Esophagus muscularis mucosa (tissue), 4 donors: Measurements from ENCODE around the gene RAI1. TPM values are rescaled to one million over a fixed set of nuclear protein-coding genes. Genes with fewer than 3 reads are reported as not detected.

ENCODE experiments used
- DNase-seq: peaks from one replicate; pipeline ENCODE4 v3.0.0-alpha.2; 2017; ENCODE audit errors: extremely low spot score
- H3K27ac ChIP-seq, 4 donors: fragments of 200-600 bp; sonication (generic); replicated peaks in 1 of 4; 1 replicate in 3 of 4; 2 replicates in 1 of 4; pipeline ENCODE4 v1.5.1; 2016 to 2019; ENCODE audit warnings: mild to moderate bottlenecking in 1 of 4
- H3K27me3 ChIP-seq, 4 donors: fragments of 200-600 bp; sonication (generic); one replicate each; pipeline versions ENCODE4 v1.5.1 to v1.6.0; 2016 to 2019
- H3K36me3 ChIP-seq, 4 donors: fragments of 200-600 bp; sonication (generic); one replicate each; pipeline ENCODE4 v1.5.1; 2016 to 2019
- H3K4me1 ChIP-seq, 4 donors: fragments of 200-600 bp; sonication (generic); one replicate each; pipeline ENCODE4 v1.5.1; 2016 to 2019
- H3K4me3 ChIP-seq, 4 donors: fragments of 200-600 bp; sonication (generic); 1 replicate in 2 of 4; 2 replicates in 2 of 4; pipeline ENCODE4 v1.5.1; 2016 to 2019; ENCODE audit warnings: mild to moderate bottlenecking in 4 of 4, moderate library complexity in 1 of 4
- H3K9me3 ChIP-seq, 4 donors: fragments of 200-600 bp; sonication (generic); 1 replicate in 3 of 4; 2 replicates in 1 of 4; pipeline ENCODE4 v1.5.1; 2016 to 2019
- CTCF ChIP-seq, 3 experiments: fragments of 200-600 bp in 2 of 3; fragments of 450-650 bp in 1 of 3; sonication (generic) in 2 of 3; IDR thresholded peaks; one replicate each; pipeline ENCODE4 v1.5.1; 2017 to 2019; ENCODE audit warnings: antibody characterized with exemption in 3 of 3, mild to moderate bottlenecking in 2 of 3, moderate library complexity in 1 of 3
- EP300 ChIP-seq: sonication (generic); formaldehyde crosslinking; IDR thresholded peaks from one replicate; pipeline ENCODE4 v1.6.1; 2017; ENCODE audit warnings: antibody characterized with exemption
- POLR2A ChIP-seq: fragments of 450-650 bp; IDR thresholded peaks from one replicate; pipeline ENCODE4 v1.6.1; 2017; ENCODE audit warnings: antibody characterized with exemption, moderate library complexity, mild to moderate bottlenecking, low read depth
- POLR2AphosphoS5 ChIP-seq, 2 donors: sonication (generic); formaldehyde crosslinking; IDR thresholded peaks; one replicate each; pipeline ENCODE4 v1.6.1; 2017; ENCODE audit warnings: antibody characterized with exemption in 2 of 2
- WGBS: methylation state at CpG from one replicate; pipeline ENCODE4 v1.1.5; 2018; 5-methylcytosine and 5-hydroxymethylcytosine counted together
- intact Hi-C: fragments of 100-400 bp; cut with DNase I; formaldehyde crosslinking; loops from one replicate; pipeline ENCODE4 v1.15.1; 2023
- total RNA-seq, 4 donors: library from RNA; depleted of rRNA; stranded (reverse); fragments of >200 nt; gene quantifications; one replicate each; pipeline versions ENCODE4 v1.1.0 to v1.2.1, GENCODE V29; 2016

Gene RAI1
- total RNA-seq, 4 donors from 2014 or later, result 18.7 to 41.3 (median 28.3) TPM

- intact Hi-C loops, result no loop called here
- Histone ChIP-seq H3K27ac (no peak overlapping the region), H3K9me3 (no peaks in the 10 kb centered on the region), H3K4me1 (peaks cover 33 to 45% (median 40%) of the 10 kb centered on the region in 4 donors), H3K27me3 (no peaks in the 10 kb centered on the region), H3K36me3 (peaks cover 0 to 33% (median 20%) of the 10 kb centered on the region in 4 donors), H3K4me3 (no peak overlapping the region)
- 82% methylated on average over 12 of the region's 17 CpGs for WGBS
- DNase-seq, result no peak
- TF ChIP-seq CTCF (IDR thresholded peaks at IDR 0.05) (no peak), EP300 (no peak), POLR2A (no peak), POLR2AphosphoS5 (IDR thresholded peaks at IDR 0.05) (no peak)
Measured at GRCh38 chr17:17847118-17847689, 165.9 kb downstream of the RAI1 start.

DNA sequence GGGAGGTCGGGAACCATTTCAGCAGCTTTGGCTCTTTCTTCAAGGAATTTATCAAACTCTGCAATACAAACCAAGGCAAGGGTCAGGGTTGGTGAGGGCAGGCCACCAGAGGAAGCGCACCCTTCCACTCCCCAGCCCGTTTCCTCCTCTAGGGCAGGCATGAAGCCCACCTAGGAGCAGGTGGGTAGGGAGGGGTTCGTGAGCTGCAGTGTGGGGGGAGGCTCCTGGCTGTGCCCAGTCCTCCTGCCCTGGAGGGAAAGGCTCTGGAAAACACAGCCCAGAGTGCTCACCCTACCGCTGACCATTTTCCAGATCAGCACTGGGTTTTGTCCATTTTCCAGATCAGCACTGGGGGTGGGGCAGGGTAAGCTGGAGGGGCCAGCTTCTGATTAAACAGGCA, 166.5 kb downstream of the RAI1 start:
- Histone ChIP-seq H3K4me1 (peaks cover 32 to 44% (median 37%) of the 10 kb centered on the region in 4 donors), H3K27me3 (no peaks in the 10 kb centered on the region), H3K9me3 (no peaks in the 10 kb centered on the region), H3K27ac (peak overlapping the region in 1 of 4 donors; percentile 84), H3K4me3 (no peak overlapping the region), H3K36me3 (peaks cover 0 to 36% (median 20%) of the 10 kb centered on the region in 4 donors)
- DNase-seq, result no peak
- TF ChIP-seq CTCF (IDR thresholded peaks at IDR 0.05), result no peak
- no peak for TF ChIP-seq POLR2AphosphoS5 (IDR thresholded peaks at IDR 0.05)
- no peak for TF ChIP-seq EP300
- TF ChIP-seq POLR2A, result no peak
- no CpG with 5 or more reads among the region's 5 CpGs for WGBS
- intact Hi-C loops, result no loop called here

GRCh38 chr17:17848311-17849082, 167.2 kb downstream of the RAI1 start:
- no peaks in the 10 kb centered on the region for H3K27me3 ChIP-seq
- intact Hi-C loops, result no loop called here
- H3K27ac ChIP-seq, result peak overlapping the region; percentile 66 to 84 (median 74)
- H3K4me3 ChIP-seq, result no peak overlapping the region
- TF ChIP-seq CTCF (IDR thresholded peaks at IDR 0.05), result no peak
- TF ChIP-seq POLR2A, result no peak
- TF ChIP-seq POLR2AphosphoS5 (IDR thresholded peaks at IDR 0.05), result no peak
- no peak for TF ChIP-seq EP300
- peaks cover 33 to 49% (median 41%) of the 10 kb centered on the region in 4 donors for H3K4me1 ChIP-seq
- 88% methylated on average over 7 of the region's 10 CpGs for WGBS
- H3K9me3 ChIP-seq, result no peaks in the 10 kb centered on the region
- no peak for DNase-seq
- peaks cover 0 to 36% (median 20%) of the 10 kb centered on the region in 4 donors for H3K36me3 ChIP-seq

DNA sequence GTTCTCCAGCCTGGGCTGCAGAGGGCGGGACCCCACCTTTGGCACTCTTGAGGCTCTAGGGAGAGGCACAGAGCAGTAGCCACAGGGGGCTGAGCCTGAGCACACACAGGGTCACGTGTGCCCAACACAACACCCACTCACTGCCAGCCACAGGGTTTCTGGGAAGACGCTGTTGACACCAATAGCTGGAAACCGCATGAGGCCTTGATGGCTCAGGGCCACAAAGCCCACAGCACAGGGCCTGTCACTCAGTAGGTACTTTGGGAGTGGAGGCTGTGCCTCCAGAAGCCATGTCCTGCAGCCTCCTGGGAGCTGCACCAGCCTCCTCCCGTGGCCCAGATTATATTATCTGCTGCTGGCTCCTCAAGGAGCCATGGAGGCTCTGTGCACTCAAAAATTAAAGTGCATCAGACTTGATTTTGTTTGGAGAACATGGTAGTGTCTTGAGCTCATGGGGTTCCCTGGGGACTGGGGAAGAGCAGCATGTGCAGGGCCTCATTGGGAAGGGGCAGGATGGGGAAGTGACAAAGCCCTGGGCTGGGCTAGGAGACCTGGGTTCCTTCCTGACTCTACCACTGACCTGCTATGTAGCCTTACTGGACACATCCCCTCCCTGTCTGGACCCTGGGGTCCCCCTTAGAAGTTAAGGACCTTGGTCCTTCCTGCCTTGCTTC, 168.0 kb downstream of the RAI1 start:
- 54% methylated on average over 2 of the region's 5 CpGs for WGBS
- Histone ChIP-seq H3K27ac (peak overlapping the region; percentile 66 to 84 (median 74)), H3K4me1 (peaks cover 33 to 49% (median 42%) of the 10 kb centered on the region in 4 donors), H3K9me3 (no peaks in the 10 kb centered on the region), H3K27me3 (no peaks in the 10 kb centered on the region), H3K36me3 (peaks cover 0 to 36% (median 20%) of the 10 kb centered on the region in 4 donors), H3K4me3 (no peak overlapping the region)
- DNase-seq, result no peak
- peak in 1 of 2 donors; percentile 60 for TF ChIP-seq POLR2AphosphoS5 (IDR thresholded peaks at IDR 0.05)
- peak; percentile 11 for TF ChIP-seq EP300
- TF ChIP-seq POLR2A, result no peak
- intact Hi-C loops, result no loop called here

GRCh38 chr17:17849845-17850373, 168.7 kb downstream of the RAI1 start:
- peak overlapping the region; percentile 66 to 84 (median 74) for H3K27ac ChIP-seq
- H3K4me1 ChIP-seq, result peaks cover 35 to 54% (median 44%) of the 10 kb centered on the region in 4 donors
- peaks cover 0 to 39% (median 20%) of the 10 kb centered on the region in 4 donors for H3K36me3 ChIP-seq
- WGBS, result 25% methylated on average over 1 of the region's 2 CpGs
- no peaks in the 10 kb centered on the region for H3K9me3 ChIP-seq
- intact Hi-C loops, result no loop called here
- H3K27me3 ChIP-seq, result no peaks in the 10 kb centered on the region
- no peak for DNase-seq
- TF ChIP-seq EP300 (no peak), POLR2AphosphoS5 (IDR thresholded peaks at IDR 0.05) (peak in 1 of 2 donors; percentile 59), CTCF (IDR thresholded peaks at IDR 0.05) (peak in 1 of 3 experiments; percentile 33)
- H3K4me3 ChIP-seq, result no peak overlapping the region
